IPS DF 4.7 (cell line): ENCODE measurements around the gene TIMM10.

Source experiments
- DNase-seq: peaks from one replicate; pipeline ENCODE4 v3.0.0-alpha.2; 2013; ENCODE audit warnings: low spot score; ENCODE audit errors: extremely low read depth

The TIMM10 gene

GRCh38 chr11:57504511-57504910, 26.0 kb downstream of the TIMM10 start:
- DNase-seq, result no peak

DNA sequence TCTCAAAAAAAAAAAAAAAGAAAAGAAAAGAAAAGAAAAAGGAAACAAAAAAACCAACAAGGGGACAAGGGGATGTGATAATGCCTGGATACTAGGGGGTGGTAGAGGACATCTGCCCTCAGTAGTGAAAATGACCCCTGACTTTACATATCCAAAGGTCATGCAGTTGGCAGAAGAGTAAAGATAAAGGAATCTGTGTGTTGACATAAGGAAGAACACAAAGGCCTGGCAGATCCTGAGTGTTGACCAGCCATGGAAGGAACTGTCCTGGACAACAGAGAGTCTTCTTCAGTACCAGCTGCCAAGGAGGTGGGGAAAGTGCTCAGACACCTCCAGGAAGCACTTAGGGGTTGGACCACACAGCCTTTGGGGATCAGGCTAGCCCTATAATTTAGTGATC, 27.7 kb downstream of the TIMM10 start:
- DNase-seq, result no peak

DNA sequence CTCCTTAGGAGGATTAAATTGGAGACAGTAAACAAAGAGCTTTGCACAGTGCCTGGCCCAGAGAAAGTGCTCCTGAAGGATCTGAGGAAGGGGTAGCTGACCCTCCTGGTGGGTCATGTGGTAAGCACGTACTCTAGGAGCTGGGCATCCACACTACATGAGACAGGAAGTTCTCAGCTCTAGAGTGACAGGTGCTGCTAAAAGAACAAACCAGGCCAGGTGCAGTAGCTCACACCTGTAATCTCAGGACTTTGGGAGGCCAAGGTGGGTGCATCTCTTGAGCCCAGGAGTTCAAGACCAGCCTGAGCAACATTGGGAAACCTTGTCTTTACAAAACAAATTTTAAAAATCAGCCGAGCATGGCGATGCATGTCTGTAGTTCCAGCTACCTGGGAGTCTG, 28.2 kb downstream of the TIMM10 start:
- DNase-seq, result no peak

- DNase-seq, result no peak
Measured at GRCh38 chr11:57501953-57502352, 28.6 kb downstream of the TIMM10 start.

- no peak for DNase-seq
Measured at GRCh38 chr11:57500926-57501325, 29.6 kb downstream of the TIMM10 start.

GRCh38 chr11:57500515-57500914, 30.0 kb downstream of the TIMM10 start:
- no peak for DNase-seq

DNA sequence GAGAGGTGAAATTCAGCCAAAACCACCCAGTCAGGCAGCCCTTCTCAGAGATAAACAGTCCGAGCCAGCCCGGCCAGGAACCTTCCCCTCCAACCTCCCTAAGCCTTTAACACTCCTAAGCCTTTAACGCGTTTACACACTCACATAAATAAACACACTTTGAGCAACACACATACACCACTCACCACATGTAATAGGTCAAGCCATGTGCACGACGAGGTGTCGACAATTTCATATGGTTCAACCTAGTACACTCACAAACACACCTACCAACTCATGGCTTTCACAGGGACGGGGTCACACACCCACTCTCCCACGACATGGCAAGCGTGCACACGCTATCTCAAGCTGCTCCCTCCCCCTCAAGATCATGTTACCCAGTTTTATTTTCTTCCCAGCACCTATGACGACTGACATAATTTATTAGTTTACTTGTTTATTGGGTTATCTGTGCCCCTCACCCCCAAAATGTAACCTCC, 30.5 kb downstream of the TIMM10 start:
- no peak for DNase-seq

DNA sequence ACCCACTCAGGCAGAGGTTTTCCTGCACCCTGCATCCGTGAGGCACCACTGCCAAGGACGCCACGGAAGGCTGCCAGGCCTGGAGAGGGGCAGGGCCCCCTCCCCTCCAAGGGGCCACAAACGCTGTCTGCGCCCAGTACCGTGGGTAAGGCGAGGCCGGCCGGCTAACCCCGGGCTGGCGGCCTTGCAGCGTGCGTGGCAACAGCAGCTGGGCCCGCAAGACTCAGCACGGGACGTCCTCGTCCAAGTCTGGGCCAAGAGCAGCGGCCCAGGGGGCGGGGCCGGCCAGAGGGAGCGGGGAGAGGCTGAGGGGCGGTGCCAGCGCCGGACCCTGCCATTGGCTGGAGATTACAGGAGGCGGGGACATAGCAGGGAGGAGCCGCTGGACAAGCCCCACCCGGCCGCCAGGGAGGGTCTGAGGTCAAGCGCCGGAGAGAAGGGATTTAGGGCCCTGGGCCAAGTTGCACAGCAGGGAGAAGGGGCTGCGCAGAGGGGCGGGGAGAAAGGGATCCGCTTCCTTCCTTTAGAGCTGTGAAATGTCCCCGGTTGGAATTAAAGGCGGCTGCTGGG, 31.1 kb downstream of the TIMM10 start:
- DNase-seq, result no peak

DNA sequence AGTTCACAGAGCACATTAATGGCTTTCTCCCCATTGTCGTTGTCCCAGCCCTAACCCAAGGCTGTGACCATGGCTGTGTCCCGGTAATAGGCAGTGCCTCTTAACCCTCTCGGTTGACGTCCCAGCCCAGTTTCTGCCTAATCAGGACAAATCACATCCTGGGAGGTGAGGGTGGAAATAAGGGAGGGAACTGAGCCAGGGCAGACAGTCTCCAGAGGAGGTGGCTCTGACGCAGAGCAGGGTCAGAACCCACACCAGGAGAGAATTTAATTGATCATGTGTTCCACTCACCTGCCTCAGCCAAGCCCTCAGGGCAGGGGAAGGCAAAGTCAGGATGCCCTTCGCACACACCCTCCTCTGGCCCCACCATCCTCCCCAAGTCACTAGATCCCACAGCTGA, 32.0 kb downstream of the TIMM10 start:
- no peak for DNase-seq

- no peak for DNase-seq
Measured at GRCh38 chr11:57497303-57498247, 33.0 kb downstream of the TIMM10 start.

DNA sequence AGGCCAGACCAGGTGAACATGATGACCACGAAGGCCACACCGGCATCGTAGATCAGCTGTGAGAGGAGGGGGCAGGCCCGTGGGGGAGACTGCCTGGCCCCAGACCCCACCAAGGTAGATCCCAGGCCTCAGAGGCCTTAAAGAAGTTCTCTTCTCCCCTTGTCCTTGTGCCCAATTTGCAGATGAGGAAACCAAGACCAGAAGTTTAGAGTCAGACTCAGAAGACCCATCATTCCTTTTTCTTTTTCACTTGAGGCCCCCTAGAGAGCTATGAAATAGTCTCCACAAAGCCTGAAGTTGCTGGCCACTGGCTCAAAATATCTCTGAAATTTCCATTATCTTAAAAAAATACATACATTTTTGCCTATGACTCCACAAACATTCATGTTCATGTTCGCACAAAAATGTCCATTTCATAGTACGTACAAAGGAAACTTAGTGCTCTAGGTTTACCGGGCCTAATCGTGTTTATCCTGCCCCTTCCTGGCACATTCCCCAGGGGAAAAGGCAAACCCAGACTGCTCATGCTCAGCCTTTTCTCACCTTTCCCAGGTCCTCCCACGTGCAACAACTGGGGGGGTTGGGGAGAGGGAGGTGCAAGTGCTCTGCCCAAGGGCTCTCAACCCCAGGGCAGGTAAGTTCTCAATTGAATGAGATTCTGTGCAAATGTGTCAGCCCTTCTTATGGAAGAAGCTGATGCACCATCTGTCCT, 34.3 kb downstream of the TIMM10 start:
- no peak for DNase-seq

GRCh38 chr11:57493507-57494503, 36.7 kb downstream of the TIMM10 start:
- no peak for DNase-seq

GRCh38 chr11:57491371-57492061, 39.0 kb downstream of the TIMM10 start:
- no peak for DNase-seq

DNA sequence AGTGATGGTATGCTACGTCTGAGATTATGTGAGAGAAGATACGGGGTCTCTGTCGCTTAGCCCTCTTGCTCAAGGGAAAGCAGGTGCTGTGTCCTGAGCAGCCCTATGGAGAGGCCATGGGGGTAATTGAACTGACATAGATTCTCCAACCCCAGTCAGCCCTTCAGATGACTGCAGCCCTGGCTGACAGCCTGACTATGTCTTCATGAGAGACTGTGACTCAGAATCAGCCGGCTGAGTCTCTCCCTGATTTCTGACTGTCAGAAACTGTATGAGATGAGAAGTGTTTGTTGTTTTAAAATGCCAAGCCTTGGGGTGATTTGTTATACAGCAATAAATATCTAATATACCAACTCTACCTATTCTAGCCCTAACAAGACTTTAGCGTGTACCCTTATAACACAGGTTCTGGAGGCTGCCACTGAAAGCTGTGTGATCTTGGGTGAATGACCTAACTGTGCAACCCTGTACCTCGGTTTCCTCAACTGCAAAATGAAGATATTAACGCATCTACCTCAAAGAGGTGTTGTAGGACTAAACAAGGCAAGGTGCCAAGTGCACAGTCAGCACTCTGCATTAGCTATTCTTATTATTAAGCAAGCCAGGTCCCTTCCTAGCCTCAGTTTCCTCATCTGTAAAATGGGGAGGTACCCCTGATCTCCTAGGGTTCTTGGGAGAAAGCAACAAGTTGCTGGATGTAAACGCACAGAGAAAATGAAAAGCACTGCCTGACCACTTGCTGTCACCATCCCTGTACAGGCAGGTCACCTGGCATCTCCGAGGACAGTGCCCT, 39.9 kb downstream of the TIMM10 start:
- no peak for DNase-seq

DNA sequence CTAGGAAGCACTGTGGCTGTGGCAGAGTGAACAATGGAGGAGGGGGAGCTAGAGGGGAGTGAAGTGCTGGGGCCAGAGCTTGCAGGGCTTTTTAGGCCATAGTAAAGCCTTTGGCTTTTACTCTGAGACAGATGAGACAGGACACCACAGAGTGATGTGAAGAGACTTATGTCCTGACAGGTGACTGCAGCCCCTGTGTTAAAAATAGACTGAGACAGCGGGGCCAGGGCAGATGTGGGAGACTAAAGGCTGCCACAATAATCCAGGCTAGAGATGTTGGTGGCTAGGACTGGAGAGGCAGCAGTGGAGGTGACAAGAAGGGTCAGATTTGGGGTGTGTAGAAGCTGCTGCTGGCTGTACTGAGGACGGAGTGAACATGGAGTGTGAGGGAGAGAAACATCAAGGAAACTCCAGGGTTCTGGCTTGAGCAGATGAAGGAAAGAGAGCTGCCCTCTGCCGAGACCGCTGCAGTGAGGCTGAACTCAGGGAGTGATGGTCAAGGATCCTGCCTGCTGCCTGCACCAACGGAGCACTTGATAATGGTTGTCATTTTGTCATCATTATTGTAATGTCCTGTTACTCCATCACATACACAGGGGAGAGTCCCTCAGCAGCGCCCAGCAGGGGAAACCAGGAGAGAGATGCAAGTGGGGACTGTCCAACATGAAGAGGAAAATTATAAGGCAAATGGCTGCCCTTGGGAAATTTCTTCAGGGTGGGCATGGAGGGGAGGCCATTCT, 42.5 kb downstream of the TIMM10 start:
- no peak for DNase-seq

DNA sequence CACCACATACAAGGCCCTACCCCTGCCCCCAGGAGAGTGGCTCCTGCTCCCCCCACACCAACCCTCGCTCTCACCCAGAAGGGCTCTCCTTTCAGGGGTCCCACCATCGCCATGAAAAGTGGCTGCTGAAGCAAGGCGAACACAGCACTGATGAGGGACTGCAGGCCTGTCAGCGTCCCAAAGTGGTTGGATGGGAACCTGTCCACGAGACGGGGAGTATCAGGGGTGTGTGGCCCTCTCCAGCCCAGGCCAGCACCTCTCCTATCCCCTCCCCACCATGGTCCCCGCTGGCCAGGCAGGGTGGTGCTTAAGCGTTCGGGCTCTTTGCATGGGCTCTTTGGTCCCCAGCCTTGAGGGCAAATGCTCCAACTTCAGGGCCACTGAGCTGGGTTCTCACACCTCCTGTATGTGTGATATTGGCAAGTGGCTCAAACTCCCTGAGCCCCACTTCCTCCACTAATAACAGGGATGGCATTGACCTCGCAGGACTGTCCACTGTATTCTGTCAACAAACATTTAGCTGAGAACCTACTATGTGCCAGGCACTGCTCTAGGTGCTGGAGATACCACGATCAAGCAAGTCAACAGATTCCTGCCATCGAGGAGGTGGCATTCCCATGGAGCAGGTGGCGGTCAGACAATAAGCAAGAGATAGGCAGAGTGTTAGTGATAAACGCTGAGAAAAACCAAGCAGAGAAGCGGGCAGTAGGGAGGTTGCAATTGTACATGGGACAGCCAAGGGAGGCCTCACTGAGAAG, 43.4 kb downstream of the TIMM10 start:
- DNase-seq, result no peak

- DNase-seq, result no peak
Measured at GRCh38 chr11:57485217-57485990, 45.1 kb downstream of the TIMM10 start.
